NCI-H345 treated with DMSO at 0.1 percent for 48 hours (cell line): ENCODE results near the gene FAM234B.

Experiments used
- DNase-seq: peaks from one replicate; lab custom pipeline; 2025; ENCODE audit not compliant: unreplicated experiment; lab: John Stamatoyannopoulos, UW

FAM234B gene

DNA sequence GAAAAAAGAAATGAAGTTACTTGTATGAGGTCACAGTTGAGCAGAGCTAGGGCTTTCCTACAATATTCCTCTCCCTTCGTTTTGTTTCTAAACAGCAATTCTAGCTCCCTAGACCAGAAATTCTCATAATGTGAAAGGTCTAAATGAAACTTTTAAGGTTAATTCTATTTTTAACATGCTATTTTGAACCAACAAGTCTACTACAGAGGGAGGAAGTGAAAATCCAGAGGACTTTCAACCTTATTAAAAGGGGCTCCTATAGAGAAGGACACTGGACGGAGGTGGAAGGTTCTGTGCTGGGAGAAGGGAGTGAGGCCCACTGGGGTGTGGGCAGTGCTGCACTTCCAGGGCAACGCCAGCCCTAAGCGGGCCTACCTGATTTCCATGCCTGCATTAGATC is 45.9 kb downstream of the FAM234B start:
- DNase-seq = no peak

DNA sequence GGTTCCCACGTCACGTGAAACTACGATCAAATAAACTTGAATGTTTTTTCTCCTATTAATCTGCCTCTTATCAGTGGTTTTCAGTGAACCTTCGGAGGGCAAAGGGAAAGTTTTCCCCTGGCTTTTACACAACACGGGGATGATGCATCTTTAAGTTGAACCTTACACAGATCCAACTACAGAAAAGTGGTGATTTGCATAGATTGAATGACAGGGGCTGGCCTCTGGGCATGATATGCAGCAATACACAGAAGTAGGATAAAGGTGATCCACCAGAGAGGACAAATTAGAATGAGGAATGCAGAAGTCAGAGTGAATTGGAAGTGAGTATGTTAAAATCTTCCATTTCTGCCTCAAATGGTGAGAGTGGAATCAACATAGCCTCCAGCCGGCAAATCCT is 47.7 kb downstream of the FAM234B start:
- DNase-seq = no peak

GRCh38 chr12:13093191-13093847 is 49.1 kb downstream of the FAM234B start:
- DNase-seq = no peak

DNA sequence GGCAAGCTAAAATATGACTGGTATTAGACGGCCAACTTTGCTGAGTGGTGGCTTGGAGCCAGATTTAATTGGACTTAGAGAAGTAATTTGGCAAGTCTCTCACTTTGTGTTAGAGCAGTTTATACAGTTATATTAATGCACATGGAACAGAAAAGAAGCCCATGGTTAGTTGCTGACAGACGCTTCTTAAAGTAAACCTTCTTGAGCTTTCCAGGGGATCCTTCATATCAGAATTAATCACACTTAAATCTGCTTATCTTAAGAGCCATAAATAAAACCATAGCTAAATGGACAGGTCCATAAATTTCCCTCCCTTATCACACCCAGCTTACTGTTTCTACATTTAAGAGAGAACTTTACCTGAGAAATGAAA is 49.7 kb downstream of the FAM234B start:
- DNase-seq = no peak

- DNase-seq = no peak
These were observed 50.2 kb downstream of the FAM234B start for GRCh38 chr12:13094367-13094766.

- DNase-seq = no peak
These were observed 51.2 kb downstream of the FAM234B start for GRCh38 chr12:13095266-13095995.

- DNase-seq = no peak
These were observed 53.4 kb downstream of the FAM234B start for GRCh38 chr12:13097491-13098011.

- DNase-seq = no peak
These were observed 55.1 kb downstream of the FAM234B start for GRCh38 chr12:13099066-13099843.

GRCh38 chr12:13099844-13100604 is 55.8 kb downstream of the FAM234B start:
- DNase-seq = no peak

DNA sequence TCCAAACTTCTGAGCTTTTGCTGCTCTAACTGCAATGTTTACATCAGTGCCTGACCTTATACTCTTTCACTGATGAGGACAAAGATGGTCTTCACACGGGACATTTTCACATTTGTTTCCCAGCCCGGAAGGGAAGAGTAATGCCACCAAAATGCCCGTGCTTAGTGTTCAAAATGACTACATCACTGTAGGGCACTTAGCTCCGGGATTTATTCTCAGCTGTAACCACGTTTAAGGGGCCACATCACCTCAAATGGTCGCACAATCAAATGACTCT is 56.4 kb downstream of the FAM234B start:
- DNase-seq = no peak

GRCh38 chr12:13100882-13101769 is 56.9 kb downstream of the FAM234B start:
- DNase-seq = peak; percentile 83

DNA sequence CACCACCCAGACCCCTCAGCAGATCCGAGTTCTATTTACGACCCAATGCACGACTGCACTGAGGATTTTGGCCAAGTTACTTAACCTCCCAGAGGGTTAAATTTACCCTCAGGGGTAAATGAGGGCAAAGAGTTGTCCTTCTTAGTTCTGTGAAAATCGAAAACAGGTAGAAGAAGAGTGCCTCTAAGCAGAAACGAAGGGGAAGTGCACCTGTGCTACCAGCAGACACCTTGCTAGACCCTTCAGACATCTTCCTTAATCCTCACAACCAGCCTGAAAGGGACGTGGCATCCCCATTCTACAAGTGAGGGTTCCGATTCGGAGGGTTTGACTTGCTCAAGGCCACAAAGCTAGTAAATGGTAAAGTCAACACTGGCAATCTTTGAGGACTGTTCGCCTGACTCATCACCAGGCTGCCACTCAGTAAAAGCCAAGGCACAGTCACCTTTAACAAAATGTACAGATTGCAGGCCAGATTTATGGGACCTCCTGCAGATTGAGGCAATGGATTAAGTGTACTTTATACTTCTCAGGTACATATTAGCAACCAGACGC is 57.7 kb downstream of the FAM234B start:
- peak; percentile 26 for DNase-seq

DNA sequence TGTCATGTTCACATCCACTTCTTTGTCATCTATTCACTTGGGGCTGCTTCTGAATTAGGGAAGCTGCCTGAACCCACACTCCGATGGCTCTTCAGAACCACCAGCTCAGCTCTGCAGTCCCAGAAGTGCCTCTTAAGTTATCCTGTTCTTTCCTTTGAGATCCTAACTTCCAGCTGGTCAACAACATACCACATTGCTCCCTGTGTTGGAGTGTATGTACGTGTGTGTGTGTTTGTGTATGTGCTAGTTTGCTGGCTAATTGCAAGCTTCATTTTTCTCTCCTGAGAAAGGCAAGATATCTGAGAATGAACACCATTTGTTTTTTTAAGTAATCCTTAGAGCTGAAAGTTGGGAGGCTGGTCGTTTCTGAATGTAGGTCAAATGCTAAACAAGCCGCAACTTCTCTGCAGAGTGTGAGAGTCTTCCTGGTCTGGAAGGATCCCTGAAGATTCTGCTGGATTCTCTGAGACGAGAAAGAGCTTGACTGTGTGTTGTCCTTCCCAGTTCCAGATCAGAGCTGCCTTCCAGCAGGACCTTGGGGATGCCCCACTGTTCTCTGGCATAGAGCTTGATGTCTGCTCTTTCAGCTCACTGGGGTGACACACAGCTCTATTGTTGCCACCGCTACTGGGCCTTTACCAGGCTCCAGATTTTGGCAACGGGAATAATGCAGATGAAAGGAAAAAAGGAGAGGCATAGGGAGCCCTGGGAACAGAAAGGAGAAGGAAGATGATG is 58.4 kb downstream of the FAM234B start:
- DNase-seq = no peak

GRCh38 chr12:13103391-13104033 is 59.3 kb downstream of the FAM234B start, which contains the start of gene GSG1:
Gene GSG1, minus strand, starts transcription at chr12:13103667. Its CDS starts 155 bp downstream, at chr12:13103512.
- no peak for DNase-seq

DNA sequence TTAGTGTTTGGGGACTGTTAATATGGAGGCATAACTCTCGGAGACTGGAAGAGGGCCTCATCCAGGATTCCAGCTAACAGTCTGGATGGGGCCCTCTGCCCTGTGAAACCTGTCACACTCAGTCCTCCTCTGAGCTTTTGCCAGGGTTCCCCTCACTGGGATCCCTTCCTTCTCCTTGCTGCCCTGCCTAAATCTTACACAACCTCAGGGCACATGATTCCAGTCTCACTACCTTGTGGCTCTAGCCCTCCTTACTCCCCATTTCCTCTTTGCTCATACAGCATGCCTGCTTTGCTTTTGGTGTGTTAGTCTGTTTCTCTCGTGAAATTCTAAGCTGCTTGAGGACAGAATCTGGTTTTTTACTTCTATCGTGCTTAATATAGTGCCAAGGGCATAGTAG is 60.2 kb downstream of the FAM234B start:
- DNase-seq = no peak

- no peak for DNase-seq
These were observed 61.6 kb downstream of the FAM234B start for GRCh38 chr12:13105781-13106180.

DNA sequence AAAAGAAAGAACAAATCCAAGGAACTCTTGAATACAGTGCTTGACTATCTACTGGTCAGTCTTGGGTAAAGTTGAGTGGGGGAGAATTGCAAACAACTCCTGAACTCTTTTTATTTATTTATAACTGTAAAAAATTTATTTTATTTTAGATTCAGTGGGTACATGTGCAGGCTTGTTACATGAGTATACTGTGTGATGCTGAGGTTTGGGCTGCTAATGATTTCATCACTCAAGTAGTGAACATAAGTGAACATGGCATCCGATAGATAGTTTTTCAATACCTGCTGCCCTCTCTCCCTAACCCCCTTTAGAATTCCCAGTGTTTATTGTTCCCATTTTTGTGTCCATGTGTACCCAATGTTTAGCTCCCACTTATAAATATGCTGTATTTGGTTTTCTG is 62.5 kb downstream of the FAM234B start:
- no peak for DNase-seq

GRCh38 chr12:13112968-13113367 is 68.8 kb downstream of the FAM234B start:
- DNase-seq = no peak
